SK-N-SH (cell line): ENCODE data around the gene TTC36.

ENCODE experiments used
- POLR2AphosphoS5 ChIP-seq: IDR thresholded peaks from 2 replicates; pipeline ENCODE4 v1.6.1; 2012; ENCODE audit warnings: low read depth, low read length
- RXRA ChIP-seq: IDR thresholded peaks from 2 replicates; pipeline ENCODE4 v1.4.0; 2012; ENCODE audit warnings: low read depth, mild to moderate bottlenecking, borderline replicate concordance
- TF ChIP-seq, protein P1 (sequence below): fragments of 150-350 bp; IDR thresholded peaks from 2 replicates; pipeline ENCODE4 v1.6.1; 2017; ENCODE audit warnings: antibody characterized with exemption, low read length, low read depth, borderline replicate concordance

DNA sequence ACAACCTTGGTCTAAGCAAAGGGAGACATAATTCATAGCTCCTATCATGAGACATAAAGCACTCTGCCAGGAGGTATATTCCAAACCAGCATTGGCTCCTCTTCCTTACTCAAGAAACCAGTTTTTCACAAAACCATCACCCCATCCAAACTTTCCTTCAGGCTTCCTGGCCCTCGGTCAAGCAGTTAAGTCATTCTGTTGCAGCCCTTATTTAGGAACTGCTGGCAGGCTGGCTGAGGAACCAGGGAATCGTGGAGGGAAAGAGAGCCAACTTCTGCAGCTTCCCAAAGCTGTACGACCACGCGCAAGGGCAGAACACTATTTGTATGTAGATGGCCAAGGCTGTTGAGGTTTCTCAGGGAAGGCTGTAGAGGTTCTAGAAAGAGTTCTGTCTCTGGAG is 37.8 kb downstream of the TTC36 start:
- TF ChIP-seq RXRA (no peak), POLR2AphosphoS5 (no peak)
- TF ChIP-seq, protein P1, sequence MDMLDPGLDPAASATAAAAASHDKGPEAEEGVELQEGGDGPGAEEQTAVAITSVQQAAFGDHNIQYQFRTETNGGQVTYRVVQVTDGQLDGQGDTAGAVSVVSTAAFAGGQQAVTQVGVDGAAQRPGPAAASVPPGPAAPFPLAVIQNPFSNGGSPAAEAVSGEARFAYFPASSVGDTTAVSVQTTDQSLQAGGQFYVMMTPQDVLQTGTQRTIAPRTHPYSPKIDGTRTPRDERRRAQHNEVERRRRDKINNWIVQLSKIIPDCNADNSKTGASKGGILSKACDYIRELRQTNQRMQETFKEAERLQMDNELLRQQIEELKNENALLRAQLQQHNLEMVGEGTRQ = no peak
